Measurements from ENCODE around the gene MTNR1A.

The MTNR1A gene

DNA sequence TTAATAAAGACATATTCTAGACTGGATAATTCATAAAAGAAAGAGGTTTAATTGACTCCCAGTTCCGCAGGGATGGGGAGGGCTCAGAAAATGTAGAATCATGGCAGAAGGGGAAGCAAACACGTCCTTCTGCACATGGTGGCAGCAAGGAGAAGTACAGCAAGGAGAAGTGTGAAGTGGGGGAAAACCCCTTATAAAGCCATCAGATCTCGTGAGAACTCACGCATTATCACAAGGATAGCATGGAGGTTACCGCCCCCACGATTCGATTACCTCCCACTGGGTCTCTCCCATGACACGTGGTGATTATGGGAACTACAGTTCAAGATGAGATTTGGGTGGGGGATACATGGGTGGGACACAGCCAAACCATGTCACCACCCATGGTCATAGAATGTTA, 58.3 kb downstream of the MTNR1A start:
- H3K4me3 ChIP-seq (ENCODE audit: low read depth in 1 of 2, low read length in 2 of 2), result no peak overlapping the region
- H3K9me3 ChIP-seq (ENCODE audit: insufficient read depth, low read length, severe bottlenecking), result peaks cover 13% of the 10 kb centered on the region
- H3K4me1 ChIP-seq (ENCODE audit: insufficient read depth, low read length), result no peaks in the 10 kb centered on the region
- DNase-seq, result no peak
- no peaks in the 10 kb centered on the region for H4K20me1 ChIP-seq (ENCODE audit: insufficient read depth, low read length)
- H3K9ac ChIP-seq (ENCODE audit: low read depth, low read length), result no peak overlapping the region
- H3K36me3 ChIP-seq (ENCODE audit: insufficient read depth, low read length), result no peaks in the 10 kb centered on the region
- no peak overlapping the region for H3K27ac ChIP-seq (ENCODE audit: low read length)
- no peaks in the 10 kb centered on the region for H3K27me3 ChIP-seq (ENCODE audit: insufficient read depth, low read length, poor library complexity)
- H3K4me2 ChIP-seq (ENCODE audit: insufficient read depth, low read length), result no peak overlapping the region
- H2AFZ ChIP-seq (ENCODE audit: low read depth, low read length), result no peak overlapping the region
- TF ChIP-seq, protein P1, sequence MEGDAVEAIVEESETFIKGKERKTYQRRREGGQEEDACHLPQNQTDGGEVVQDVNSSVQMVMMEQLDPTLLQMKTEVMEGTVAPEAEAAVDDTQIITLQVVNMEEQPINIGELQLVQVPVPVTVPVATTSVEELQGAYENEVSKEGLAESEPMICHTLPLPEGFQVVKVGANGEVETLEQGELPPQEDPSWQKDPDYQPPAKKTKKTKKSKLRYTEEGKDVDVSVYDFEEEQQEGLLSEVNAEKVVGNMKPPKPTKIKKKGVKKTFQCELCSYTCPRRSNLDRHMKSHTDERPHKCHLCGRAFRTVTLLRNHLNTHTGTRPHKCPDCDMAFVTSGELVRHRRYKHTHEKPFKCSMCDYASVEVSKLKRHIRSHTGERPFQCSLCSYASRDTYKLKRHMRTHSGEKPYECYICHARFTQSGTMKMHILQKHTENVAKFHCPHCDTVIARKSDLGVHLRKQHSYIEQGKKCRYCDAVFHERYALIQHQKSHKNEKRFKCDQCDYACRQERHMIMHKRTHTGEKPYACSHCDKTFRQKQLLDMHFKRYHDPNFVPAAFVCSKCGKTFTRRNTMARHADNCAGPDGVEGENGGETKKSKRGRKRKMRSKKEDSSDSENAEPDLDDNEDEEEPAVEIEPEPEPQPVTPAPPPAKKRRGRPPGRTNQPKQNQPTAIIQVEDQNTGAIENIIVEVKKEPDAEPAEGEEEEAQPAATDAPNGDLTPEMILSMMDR (IDR thresholded peaks at IDR 0.05; ENCODE audit: borderline replicate concordance, extremely low read depth, low read length, poor library complexity, severe bottlenecking), result no peak
- TF ChIP-seq EZH2 (IDR thresholded peaks at IDR 0.05; ENCODE audit: borderline replicate concordance, low read depth, low read length, severe bottlenecking), result no peak
- ATAC-seq (ENCODE audit: insufficient read depth, low read depth), result no peak
- no peaks in the 10 kb centered on the region for H3K79me2 ChIP-seq (ENCODE audit: insufficient read depth, low read length)

DNA sequence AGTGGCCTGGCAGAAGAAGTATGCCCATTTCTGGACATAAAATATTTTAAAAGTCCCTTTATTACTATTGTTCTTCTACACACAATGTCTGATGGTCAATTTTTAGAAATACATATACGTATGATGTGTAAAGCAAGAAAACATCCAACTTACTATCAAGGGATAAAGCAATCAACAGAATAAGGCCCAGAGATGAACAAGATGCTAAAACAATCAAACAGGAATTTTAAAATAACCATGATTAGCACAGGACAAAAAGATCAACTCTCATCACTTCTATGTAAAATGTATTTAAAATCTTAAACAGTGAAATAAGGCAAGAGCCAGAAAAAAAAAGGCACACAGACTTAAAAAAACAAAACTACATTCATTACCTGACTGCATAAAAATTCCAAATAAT, 60.9 kb downstream of the MTNR1A start:
- no peak for TF ChIP-seq EZH2 (IDR thresholded peaks at IDR 0.05; ENCODE audit: borderline replicate concordance, low read depth, low read length, severe bottlenecking)
- TF ChIP-seq, protein P1 (IDR thresholded peaks at IDR 0.05; ENCODE audit: borderline replicate concordance, extremely low read depth, low read length, poor library complexity, severe bottlenecking), result no peak

DNA sequence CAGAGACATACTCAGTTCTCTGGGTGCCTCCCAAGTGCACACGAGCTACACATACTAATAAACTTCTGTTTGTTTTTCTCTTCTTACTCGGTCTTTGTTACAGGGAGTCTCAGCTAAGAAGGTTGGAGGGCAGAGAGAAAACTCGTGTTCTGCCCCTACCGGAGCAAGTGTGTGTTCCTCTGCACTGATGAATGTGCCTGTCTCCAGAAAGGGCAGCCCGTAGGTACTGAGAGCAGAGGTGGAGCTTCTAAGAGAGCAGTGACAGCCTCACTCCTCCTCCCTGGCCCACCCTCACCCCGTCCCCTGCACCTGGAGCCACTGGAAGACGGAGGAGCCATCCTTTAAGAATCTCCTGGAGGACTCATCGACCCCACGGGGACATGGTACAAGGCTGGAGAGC, 67.6 kb downstream of the MTNR1A start:
- no peak overlapping the region for H3K27ac ChIP-seq (ENCODE audit: low read length)

More for the DNA sequence above, 60.9 kb downstream of the MTNR1A start:
- Histone ChIP-seq H3K27ac (ENCODE audit: low read length) (no peak overlapping the region), H3K4me2 (ENCODE audit: insufficient read depth, low read length) (no peak overlapping the region), H3K27me3 (ENCODE audit: insufficient read depth, low read length, poor library complexity) (no peaks in the 10 kb centered on the region), H2AFZ (ENCODE audit: low read depth, low read length) (no peak overlapping the region), H3K36me3 (ENCODE audit: insufficient read depth, low read length) (no peaks in the 10 kb centered on the region), H3K79me2 (ENCODE audit: insufficient read depth, low read length) (no peaks in the 10 kb centered on the region), H3K4me1 (ENCODE audit: insufficient read depth, low read length) (no peaks in the 10 kb centered on the region), H4K20me1 (ENCODE audit: insufficient read depth, low read length) (no peaks in the 10 kb centered on the region), H3K4me3 (ENCODE audit: low read depth in 1 of 2, low read length in 2 of 2) (no peak overlapping the region), H3K9ac (ENCODE audit: low read depth, low read length) (no peak overlapping the region), H3K9me3 (ENCODE audit: insufficient read depth, low read length, severe bottlenecking) (peaks cover 14% of the 10 kb centered on the region)
- DNase-seq (no peak), ATAC-seq (ENCODE audit: insufficient read depth, low read depth) (no peak)

More for the DNA sequence above, 67.6 kb downstream of the MTNR1A start:
- Histone ChIP-seq H3K4me1 (ENCODE audit: insufficient read depth, low read length) (no peaks in the 10 kb centered on the region), H3K36me3 (ENCODE audit: insufficient read depth, low read length) (no peaks in the 10 kb centered on the region), H3K9me3 (ENCODE audit: insufficient read depth, low read length, severe bottlenecking) (peaks cover 3% of the 10 kb centered on the region), H3K27me3 (ENCODE audit: insufficient read depth, low read length, poor library complexity) (no peaks in the 10 kb centered on the region), H3K4me2 (ENCODE audit: insufficient read depth, low read length) (no peak overlapping the region), H3K9ac (ENCODE audit: low read depth, low read length) (no peak overlapping the region), H2AFZ (ENCODE audit: low read depth, low read length) (no peak overlapping the region), H3K79me2 (ENCODE audit: insufficient read depth, low read length) (no peaks in the 10 kb centered on the region), H4K20me1 (ENCODE audit: insufficient read depth, low read length) (no peaks in the 10 kb centered on the region), H3K4me3 (ENCODE audit: low read depth in 1 of 2, low read length in 2 of 2) (no peak overlapping the region)
- no peak for ATAC-seq (ENCODE audit: insufficient read depth, low read depth)
- no peak for DNase-seq
- TF ChIP-seq, protein P1 (IDR thresholded peaks at IDR 0.05; ENCODE audit: borderline replicate concordance, extremely low read depth, low read length, poor library complexity, severe bottlenecking), result no peak
- TF ChIP-seq EZH2 (IDR thresholded peaks at IDR 0.05; ENCODE audit: borderline replicate concordance, low read depth, low read length, severe bottlenecking), result no peak
